HG03095 (cell line): ENCODE data around the gene TTLL10.

Experiments
- ATAC-seq: cut with Tn5 transposase; IDR thresholded peaks from one replicate; pipeline ENCODE4 v1.9.1; 2021; ENCODE audit warnings: moderate library complexity; ENCODE audit not compliant: unreplicated experiment

Gene TTLL10

GRCh38 chr1:1173793-1174415, at the start of gene TTLL10:
Gene TTLL10 (plus strand): TSS chr1:1173880. CDS start chr1:1179216, 5,336 bp downstream.
- ATAC-seq: no peak

- no peak for ATAC-seq
Observed at GRCh38 chr1:1124508-1124785, 49.2 kb upstream of the TTLL10 start.

GRCh38 chr1:1124786-1125642, 48.7 kb upstream of the TTLL10 start:
- no peak for ATAC-seq

- ATAC-seq: no peak
Observed at GRCh38 chr1:1125945-1126344, 47.7 kb upstream of the TTLL10 start.

- ATAC-seq: no peak
Observed at GRCh38 chr1:1127551-1128451, 45.9 kb upstream of the TTLL10 start.

- ATAC-seq: no peak
Observed at GRCh38 chr1:1128454-1129139, 45.1 kb upstream of the TTLL10 start.

- ATAC-seq: no peak
Observed at GRCh38 chr1:1129381-1129821, 44.3 kb upstream of the TTLL10 start.

- ATAC-seq: no peak
Observed at GRCh38 chr1:1130206-1131120, 43.2 kb upstream of the TTLL10 start.

- no peak for ATAC-seq
Observed at GRCh38 chr1:1132042-1132950, 41.4 kb upstream of the TTLL10 start.

- ATAC-seq: no peak
Observed at GRCh38 chr1:1132956-1133750, 40.5 kb upstream of the TTLL10 start.

GRCh38 chr1:1134300-1134970, 39.2 kb upstream of the TTLL10 start:
- ATAC-seq: no peak

GRCh38 chr1:1135339-1136136, 38.1 kb upstream of the TTLL10 start:
- no peak for ATAC-seq

- ATAC-seq: no peak
Observed at GRCh38 chr1:1136547-1137230, 37.0 kb upstream of the TTLL10 start.

- no peak for ATAC-seq
Observed at GRCh38 chr1:1137256-1138045, 36.2 kb upstream of the TTLL10 start.

GRCh38 chr1:1140673-1141072, 33.0 kb upstream of the TTLL10 start:
- ATAC-seq: no peak
